GM23338 (cell line): ENCODE data around the gene METTL14. TPM values are rescaled to one million over a fixed set of nuclear protein-coding genes. Genes with fewer than 3 reads are reported as not detected.

ENCODE experiments used
- ATAC-seq: fragments of 200-7000 bp; cut with Tn5 transposase; 3 replicates; pipeline ENCODE4 v1.9.1; 2020
- DNase-seq: peaks from one replicate; pipeline ENCODE4 v3.0.0-alpha.2; 2015; ENCODE audit warnings: low spot score
- H2AFZ ChIP-seq: fragments of 200-600 bp; sonication (generic); 2 replicates; pipeline ENCODE4 v1.8.0; 2016; ENCODE audit warnings: antibody characterized with exemption, mild to moderate bottlenecking, moderate library complexity
- H3F3A ChIP-seq: fragments of 200-600 bp; sonication (generic); replicated peaks from 2 replicates; pipeline ENCODE4 v1.8.0; 2017; ENCODE audit warnings: antibody characterized with exemption, mixed run types, low read depth
- H3K27ac ChIP-seq: fragments of 200-600 bp; sonication (generic); 2 replicates; pipeline ENCODE4 v1.6.1; 2016; ENCODE audit warnings: low read depth
- H3K27me3 ChIP-seq: fragments of 200-600 bp; sonication (generic); 2 replicates; pipeline ENCODE4 v1.8.0; 2016; ENCODE audit warnings: mild to moderate bottlenecking, mixed run types, moderate library complexity; ENCODE audit not compliant: insufficient read depth
- H3K36me3 ChIP-seq: fragments of 200-600 bp; sonication (generic); 2 replicates; pipeline ENCODE4 v1.8.0; 2016; ENCODE audit warnings: mild to moderate bottlenecking; ENCODE audit not compliant: insufficient read depth
- H3K4me1 ChIP-seq: fragments of 200-600 bp; sonication (generic); 2 replicates; pipeline ENCODE4 v1.8.0; 2016; ENCODE audit warnings: mild to moderate bottlenecking, moderate library complexity; ENCODE audit not compliant: insufficient read depth
- H3K4me2 ChIP-seq: fragments of 200-600 bp; sonication (generic); 2 replicates; pipeline ENCODE4 v1.7.1; 2017; ENCODE audit warnings: mixed run types
- H3K4me3 ChIP-seq: fragments of 200-600 bp; sonication (generic); 2 replicates; pipeline ENCODE4 v1.6.1; 2016; ENCODE audit warnings: mixed run types
- H3K79me2 ChIP-seq: fragments of 200-600 bp; sonication (generic); replicated peaks from 2 replicates; pipeline ENCODE4 v1.8.0; 2017; ENCODE audit warnings: mild to moderate bottlenecking; ENCODE audit not compliant: insufficient read depth
- H3K9me2 ChIP-seq: fragments of 200-600 bp; sonication (generic); 2 replicates; pipeline ENCODE4 v1.8.0; 2017; ENCODE audit not compliant: insufficient read depth
- H4K20me1 ChIP-seq: fragments of 200-600 bp; sonication (generic); replicated peaks from 2 replicates; pipeline ENCODE4 v1.8.0; 2017; ENCODE audit warnings: mild to moderate bottlenecking; ENCODE audit not compliant: insufficient read depth
- H3K27ac Mint-ChIP-seq: 2 replicates; pipeline ENCODE4 v1.8.0; 2020; ENCODE audit warnings: inconsistent platforms, mild to moderate bottlenecking, moderate library complexity, mixed read lengths
- H3K27me3 Mint-ChIP-seq: 3 replicates; pipeline ENCODE4 v1.8.0; 2022; ENCODE audit warnings: low read depth, mild to moderate bottlenecking, moderate library complexity, mixed read lengths, inconsistent platforms; ENCODE audit not compliant: insufficient read depth, poor library complexity
- H3K36me3 Mint-ChIP-seq: 3 replicates; pipeline ENCODE4 v1.8.0; 2021; ENCODE audit warnings: low read depth, mild to moderate bottlenecking, inconsistent platforms, moderate library complexity, mixed read lengths
- H3K4me1 Mint-ChIP-seq: 3 replicates; pipeline ENCODE4 v1.8.0; 2020; ENCODE audit warnings: mild to moderate bottlenecking, inconsistent platforms, mixed read lengths
- H3K4me3 Mint-ChIP-seq: 3 replicates; pipeline ENCODE4 v1.8.0; 2021; ENCODE audit warnings: moderate library complexity, mild to moderate bottlenecking, inconsistent platforms, mixed read lengths
- H3K9me3 Mint-ChIP-seq: 3 replicates; pipeline ENCODE4 v1.8.0; 2020; ENCODE audit warnings: moderate library complexity, mild to moderate bottlenecking, inconsistent platforms, mixed read lengths
- EZH2 ChIP-seq: fragments of 200-600 bp; sonication (generic); IDR thresholded peaks from one replicate; pipeline ENCODE4 v1.8.0; 2017; ENCODE audit warnings: antibody characterized with exemption, mild to moderate bottlenecking, low read depth; ENCODE audit not compliant: unreplicated experiment
- JUNB ChIP-seq: IDR thresholded peaks from one replicate; pipeline ENCODE4 v1.6.1; 2016; ENCODE audit warnings: antibody characterized with exemption; ENCODE audit not compliant: unreplicated experiment
- NANOG ChIP-seq: IDR thresholded peaks from 2 replicates; pipeline ENCODE4 v1.6.1; 2016; ENCODE audit warnings: antibody characterized with exemption, borderline replicate concordance
- POLR2AphosphoS5 ChIP-seq: IDR thresholded peaks from 2 replicates; pipeline ENCODE4 v1.6.1; 2016; ENCODE audit warnings: antibody characterized with exemption, low read depth
- STAT1 ChIP-seq: IDR thresholded peaks from one replicate; pipeline ENCODE4 v1.6.1; 2016; ENCODE audit warnings: antibody characterized with exemption; ENCODE audit not compliant: unreplicated experiment
- ZNF114 ChIP-seq: fragments of 250-450 bp; sonication (Bioruptor Pico); IDR thresholded peaks from 2 replicates; pipeline ENCODE4 v1.5.0; 2020; ENCODE audit warnings: mild to moderate bottlenecking, moderate library complexity
- polyA plus RNA-seq: library from polyadenylated mRNA; unstranded; fragments of >200 nt; fragmentation: Nextera tagmentation; extraction: Ambion mirVana; gene quantifications from 2 replicates; pipeline ENCODE4 v1.2.1, GENCODE V29; 2016
- total RNA-seq: library from RNA; depleted of rRNA; stranded (reverse); fragments of >200 nt; shearing (Covaris generic); gene quantifications from 2 replicates; pipeline ENCODE4 v1.2.3, GENCODE V29; 2014
- TF ChIP-seq, protein P1 (sequence below), 2 experiments: fragments of 200-600 bp in 1 of 2; sonication (generic) in 1 of 2; conservative IDR thresholded peaks; 2 replicates each; pipeline versions ENCODE4 v1.5.1 to v1.6.1; 2016 to 2017; ENCODE audit warnings: antibody characterized with exemption in 2 of 2, low read depth in 2 of 2, mild to moderate bottlenecking in 2 of 2, moderate library complexity in 1 of 2
- TF ChIP-seq, protein P2 (sequence below): IDR thresholded peaks from one replicate; pipeline ENCODE4 v1.6.1; 2018; ENCODE audit warnings: antibody characterized with exemption; ENCODE audit not compliant: unreplicated experiment

METTL14 gene
- total and polyA plus RNA-seq, 2 experiments from 2014 or later, result 39.3 to 56.8 TPM

DNA sequence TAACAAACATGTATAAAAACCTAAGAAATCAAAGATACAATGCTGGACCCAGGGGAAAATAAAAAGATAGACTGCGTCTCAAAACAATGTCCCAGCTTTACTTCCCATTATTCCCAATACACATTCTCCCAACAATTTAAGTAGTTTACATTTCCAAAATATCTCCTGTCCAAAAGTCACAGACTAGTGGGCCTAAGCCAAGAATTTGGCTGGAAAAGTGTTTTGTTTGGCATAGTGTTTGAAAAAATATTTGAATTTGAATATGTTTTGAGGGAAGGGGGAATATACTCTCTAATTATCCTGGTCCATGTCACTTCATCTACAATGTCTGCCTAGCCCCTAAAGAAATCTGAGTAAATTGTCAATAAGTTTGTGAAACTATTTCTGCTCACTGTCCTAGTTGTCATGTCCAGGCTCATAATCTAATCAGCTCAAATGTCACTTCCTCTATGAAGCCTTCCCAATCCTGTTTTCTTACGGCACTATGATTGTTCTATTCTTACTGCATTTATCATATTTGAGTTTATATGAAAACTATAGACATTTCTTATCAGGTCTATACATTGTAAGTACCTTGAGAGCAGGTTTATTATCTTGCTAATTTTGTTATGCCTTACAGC is 76.3 kb downstream of the METTL14 start (continued):
- TF ChIP-seq, protein P1, sequence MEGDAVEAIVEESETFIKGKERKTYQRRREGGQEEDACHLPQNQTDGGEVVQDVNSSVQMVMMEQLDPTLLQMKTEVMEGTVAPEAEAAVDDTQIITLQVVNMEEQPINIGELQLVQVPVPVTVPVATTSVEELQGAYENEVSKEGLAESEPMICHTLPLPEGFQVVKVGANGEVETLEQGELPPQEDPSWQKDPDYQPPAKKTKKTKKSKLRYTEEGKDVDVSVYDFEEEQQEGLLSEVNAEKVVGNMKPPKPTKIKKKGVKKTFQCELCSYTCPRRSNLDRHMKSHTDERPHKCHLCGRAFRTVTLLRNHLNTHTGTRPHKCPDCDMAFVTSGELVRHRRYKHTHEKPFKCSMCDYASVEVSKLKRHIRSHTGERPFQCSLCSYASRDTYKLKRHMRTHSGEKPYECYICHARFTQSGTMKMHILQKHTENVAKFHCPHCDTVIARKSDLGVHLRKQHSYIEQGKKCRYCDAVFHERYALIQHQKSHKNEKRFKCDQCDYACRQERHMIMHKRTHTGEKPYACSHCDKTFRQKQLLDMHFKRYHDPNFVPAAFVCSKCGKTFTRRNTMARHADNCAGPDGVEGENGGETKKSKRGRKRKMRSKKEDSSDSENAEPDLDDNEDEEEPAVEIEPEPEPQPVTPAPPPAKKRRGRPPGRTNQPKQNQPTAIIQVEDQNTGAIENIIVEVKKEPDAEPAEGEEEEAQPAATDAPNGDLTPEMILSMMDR (conservative IDR thresholded peaks at IDR 0.05; ENCODE audit: low read depth in 2 of 2), result no peak
- no peak for TF ChIP-seq NANOG
- no peak for TF ChIP-seq STAT1
- TF ChIP-seq, protein P2, sequence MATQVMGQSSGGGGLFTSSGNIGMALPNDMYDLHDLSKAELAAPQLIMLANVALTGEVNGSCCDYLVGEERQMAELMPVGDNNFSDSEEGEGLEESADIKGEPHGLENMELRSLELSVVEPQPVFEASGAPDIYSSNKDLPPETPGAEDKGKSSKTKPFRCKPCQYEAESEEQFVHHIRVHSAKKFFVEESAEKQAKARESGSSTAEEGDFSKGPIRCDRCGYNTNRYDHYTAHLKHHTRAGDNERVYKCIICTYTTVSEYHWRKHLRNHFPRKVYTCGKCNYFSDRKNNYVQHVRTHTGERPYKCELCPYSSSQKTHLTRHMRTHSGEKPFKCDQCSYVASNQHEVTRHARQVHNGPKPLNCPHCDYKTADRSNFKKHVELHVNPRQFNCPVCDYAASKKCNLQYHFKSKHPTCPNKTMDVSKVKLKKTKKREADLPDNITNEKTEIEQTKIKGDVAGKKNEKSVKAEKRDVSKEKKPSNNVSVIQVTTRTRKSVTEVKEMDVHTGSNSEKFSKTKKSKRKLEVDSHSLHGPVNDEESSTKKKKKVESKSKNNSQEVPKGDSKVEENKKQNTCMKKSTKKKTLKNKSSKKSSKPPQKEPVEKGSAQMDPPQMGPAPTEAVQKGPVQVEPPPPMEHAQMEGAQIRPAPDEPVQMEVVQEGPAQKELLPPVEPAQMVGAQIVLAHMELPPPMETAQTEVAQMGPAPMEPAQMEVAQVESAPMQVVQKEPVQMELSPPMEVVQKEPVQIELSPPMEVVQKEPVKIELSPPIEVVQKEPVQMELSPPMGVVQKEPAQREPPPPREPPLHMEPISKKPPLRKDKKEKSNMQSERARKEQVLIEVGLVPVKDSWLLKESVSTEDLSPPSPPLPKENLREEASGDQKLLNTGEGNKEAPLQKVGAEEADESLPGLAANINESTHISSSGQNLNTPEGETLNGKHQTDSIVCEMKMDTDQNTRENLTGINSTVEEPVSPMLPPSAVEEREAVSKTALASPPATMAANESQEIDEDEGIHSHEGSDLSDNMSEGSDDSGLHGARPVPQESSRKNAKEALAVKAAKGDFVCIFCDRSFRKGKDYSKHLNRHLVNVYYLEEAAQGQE, result no peak
- no peak for TF ChIP-seq ZNF114
- TF ChIP-seq EZH2, result no peak
- TF ChIP-seq POLR2AphosphoS5, result no peak
- no peak for TF ChIP-seq JUNB

DNA sequence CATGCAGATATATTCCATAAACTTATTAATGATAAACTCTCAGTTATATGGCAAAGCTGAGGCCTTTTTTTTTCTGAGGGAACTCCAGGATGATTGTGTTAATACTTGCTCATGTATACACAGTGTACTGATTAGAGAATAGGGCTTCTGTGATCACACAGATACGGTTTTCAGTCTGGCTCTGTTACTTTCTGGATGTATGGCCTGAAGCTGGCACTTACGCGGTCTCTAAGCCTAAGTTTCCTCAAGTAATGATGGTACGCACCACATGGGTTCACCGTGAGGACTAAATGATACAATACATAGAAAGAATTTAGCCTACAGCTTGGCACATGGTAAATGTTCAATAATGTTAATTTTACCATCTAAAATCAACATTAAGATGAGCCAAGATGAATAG is 77.0 kb downstream of the METTL14 start:
- no peaks in the 10 kb centered on the region for H3F3A ChIP-seq
- peaks cover 31% of the 10 kb centered on the region for H3K36me3 ChIP-seq
- H3K9me3 Mint-ChIP-seq, result no peaks in the 10 kb centered on the region

More for the DNA sequence above, 77.0 kb downstream of the METTL14 start:
- TF ChIP-seq ZNF114, result no peak
- Mint-ChIP-seq H3K4me3 (no peak overlapping the region), H3K4me1 (no peaks in the 10 kb centered on the region), H3K27me3 (no peaks in the 10 kb centered on the region), H3K27ac (no peak overlapping the region), H3K36me3 (peaks cover 24% of the 10 kb centered on the region)
- no peak overlapping the region for H3K27ac ChIP-seq
- H3K79me2 ChIP-seq, result no peaks in the 10 kb centered on the region
- no peak overlapping the region for H3K4me3 ChIP-seq
- no peaks in the 10 kb centered on the region for H3K27me3 ChIP-seq
- H3K4me1 ChIP-seq, result no peaks in the 10 kb centered on the region
- ATAC-seq (no peak), DNase-seq (no peak)
- H3K9me2 ChIP-seq, result no peaks in the 10 kb centered on the region
- H3K4me2 ChIP-seq, result no peak overlapping the region
- no peak overlapping the region for H2AFZ ChIP-seq
- H4K20me1 ChIP-seq, result no peaks in the 10 kb centered on the region
